Stromal cell of bone marrow (primary cell): ENCODE data around the gene C2orf42.
"Not testable (repeated sequence)": the region's sequence is repeated elsewhere in the genome, so short reads cannot be mapped to it uniquely, and the experiment has no call there.

ENCODE experiments used
- DNase-seq: peaks from one replicate; pipeline ENCODE4 v3.0.0-alpha.2; 2012; ENCODE audit warnings: low read depth

C2orf42 gene

GRCh38 chr2:70131344-70132143, 59.3 kb downstream of the C2orf42 start:
- DNase-seq: not testable (repeated sequence)

GRCh38 chr2:70128005-70128404, 62.8 kb downstream of the C2orf42 start:
- no peak for DNase-seq

- no peak for DNase-seq
Measured at GRCh38 chr2:70126413-70126812, 64.4 kb downstream of the C2orf42 start.

GRCh38 chr2:70125498-70125898, 65.3 kb downstream of the C2orf42 start:
- no peak for DNase-seq

GRCh38 chr2:70124983-70125480, 65.8 kb downstream of the C2orf42 start:
- DNase-seq: no peak

GRCh38 chr2:70123829-70124116, 67.0 kb downstream of the C2orf42 start:
- DNase-seq: no peak

- DNase-seq: no peak
Measured at GRCh38 chr2:70123051-70123828, 67.6 kb downstream of the C2orf42 start.

GRCh38 chr2:70122470-70122869, 68.3 kb downstream of the C2orf42 start:
- DNase-seq: no peak

- DNase-seq: no peak
Measured at GRCh38 chr2:70121627-70122372, 69.0 kb downstream of the C2orf42 start.

GRCh38 chr2:70118798-70119454, 71.9 kb downstream of the C2orf42 start:
- DNase-seq: no peak

GRCh38 chr2:70116936-70117552, 73.8 kb downstream of the C2orf42 start:
- no peak for DNase-seq

GRCh38 chr2:70115646-70116442, 75.0 kb downstream of the C2orf42 start:
- no peak for DNase-seq

GRCh38 chr2:70113359-70114070, 77.3 kb downstream of the C2orf42 start:
- no peak for DNase-seq

- DNase-seq: no peak
Measured at GRCh38 chr2:70111752-70112591, 78.8 kb downstream of the C2orf42 start.

- not testable (repeated sequence) for DNase-seq
Measured at GRCh38 chr2:70110397-70110796, 80.4 kb downstream of the C2orf42 start.

- not testable (repeated sequence) for DNase-seq
Measured at GRCh38 chr2:70106138-70106537, 84.7 kb downstream of the C2orf42 start.

GRCh38 chr2:70104231-70105111, 86.3 kb downstream of the C2orf42 start:
- DNase-seq: no peak

- DNase-seq: no peak
Measured at GRCh38 chr2:70103531-70104061, 87.2 kb downstream of the C2orf42 start.
